Ishikawa (cell line): ENCODE data around the gene MFSD12.

Experiments
- CEBPB ChIP-seq: IDR thresholded peaks from 2 replicates; pipeline ENCODE4 v1.6.1; 2012
- CREB1 ChIP-seq: IDR thresholded peaks from 2 replicates; pipeline ENCODE4 v1.6.1; 2012; ENCODE audit warnings: low read depth
- EGR1 ChIP-seq: IDR thresholded peaks from 2 replicates; pipeline ENCODE4 v1.6.1; 2012
- EP300 ChIP-seq: IDR thresholded peaks from 2 replicates; pipeline ENCODE4 v1.6.1; 2012; ENCODE audit warnings: borderline replicate concordance
- FOXM1 ChIP-seq: IDR thresholded peaks from 2 replicates; pipeline ENCODE4 v1.6.1; 2012; ENCODE audit warnings: low read depth, borderline replicate concordance
- NFIC ChIP-seq: IDR thresholded peaks from 2 replicates; pipeline ENCODE4 v1.6.1; 2012
- RAD21 ChIP-seq: IDR thresholded peaks from 2 replicates; pipeline ENCODE4 v1.6.1; 2012; ENCODE audit warnings: low read depth
- TAF1 ChIP-seq: IDR thresholded peaks from 2 replicates; pipeline ENCODE4 v1.6.1; 2012; ENCODE audit warnings: low read depth, mild to moderate bottlenecking
- TCF12 ChIP-seq: IDR thresholded peaks from 2 replicates; pipeline ENCODE4 v1.6.1; 2012; ENCODE audit warnings: low read depth
- TEAD4 ChIP-seq: IDR thresholded peaks from 2 replicates; pipeline ENCODE4 v1.6.1; 2012
- YY1 ChIP-seq: IDR thresholded peaks from 2 replicates; pipeline ENCODE4 v1.6.1; 2012; ENCODE audit warnings: low read depth
- ZBTB7A ChIP-seq: IDR thresholded peaks from 2 replicates; pipeline ENCODE4 v1.6.1; 2012; ENCODE audit warnings: low read depth
- TF ChIP-seq, protein P1 (sequence below): IDR thresholded peaks from 2 replicates; pipeline ENCODE4 v1.6.1; 2012; ENCODE audit warnings: low read depth, mild to moderate bottlenecking
- TF ChIP-seq, protein P2 (sequence below): IDR thresholded peaks from 2 replicates; pipeline ENCODE4 v1.6.1; 2012
- TF ChIP-seq, protein P3 (sequence below): IDR thresholded peaks from 2 replicates; pipeline ENCODE4 v1.6.1; 2012

The MFSD12 gene

DNA sequence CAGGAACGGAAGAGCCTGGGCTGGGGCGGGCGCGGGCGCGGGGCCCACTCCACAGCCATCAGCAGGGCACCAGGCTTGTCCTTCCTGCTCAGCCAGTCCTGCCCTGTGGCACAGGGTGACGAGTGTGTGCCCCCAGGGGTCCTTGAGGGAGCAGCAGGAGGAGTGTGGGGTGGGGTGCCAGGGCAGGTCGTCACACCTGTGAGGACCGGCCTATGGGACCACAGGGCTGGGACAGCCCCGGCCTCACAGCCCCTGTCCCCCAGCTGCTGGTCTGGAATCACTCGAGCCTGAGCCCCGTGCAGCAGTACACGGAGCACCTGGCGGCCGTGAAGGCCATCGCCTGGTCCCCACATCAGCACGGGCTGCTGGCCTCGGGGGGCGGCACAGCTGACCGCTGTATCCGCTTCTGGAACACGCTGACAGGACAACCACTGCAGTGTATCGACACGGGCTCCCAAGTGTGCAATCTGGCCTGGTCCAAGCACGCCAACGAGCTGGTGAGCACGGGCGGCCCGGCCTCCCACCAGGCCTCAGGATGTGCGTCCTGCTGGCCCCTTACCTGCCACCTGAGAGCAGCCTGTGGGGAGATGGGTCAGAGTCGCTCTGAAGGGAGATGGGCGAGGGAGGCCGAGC lies 25.1 kb downstream of the MFSD12 start:
- TF ChIP-seq, protein P1, sequence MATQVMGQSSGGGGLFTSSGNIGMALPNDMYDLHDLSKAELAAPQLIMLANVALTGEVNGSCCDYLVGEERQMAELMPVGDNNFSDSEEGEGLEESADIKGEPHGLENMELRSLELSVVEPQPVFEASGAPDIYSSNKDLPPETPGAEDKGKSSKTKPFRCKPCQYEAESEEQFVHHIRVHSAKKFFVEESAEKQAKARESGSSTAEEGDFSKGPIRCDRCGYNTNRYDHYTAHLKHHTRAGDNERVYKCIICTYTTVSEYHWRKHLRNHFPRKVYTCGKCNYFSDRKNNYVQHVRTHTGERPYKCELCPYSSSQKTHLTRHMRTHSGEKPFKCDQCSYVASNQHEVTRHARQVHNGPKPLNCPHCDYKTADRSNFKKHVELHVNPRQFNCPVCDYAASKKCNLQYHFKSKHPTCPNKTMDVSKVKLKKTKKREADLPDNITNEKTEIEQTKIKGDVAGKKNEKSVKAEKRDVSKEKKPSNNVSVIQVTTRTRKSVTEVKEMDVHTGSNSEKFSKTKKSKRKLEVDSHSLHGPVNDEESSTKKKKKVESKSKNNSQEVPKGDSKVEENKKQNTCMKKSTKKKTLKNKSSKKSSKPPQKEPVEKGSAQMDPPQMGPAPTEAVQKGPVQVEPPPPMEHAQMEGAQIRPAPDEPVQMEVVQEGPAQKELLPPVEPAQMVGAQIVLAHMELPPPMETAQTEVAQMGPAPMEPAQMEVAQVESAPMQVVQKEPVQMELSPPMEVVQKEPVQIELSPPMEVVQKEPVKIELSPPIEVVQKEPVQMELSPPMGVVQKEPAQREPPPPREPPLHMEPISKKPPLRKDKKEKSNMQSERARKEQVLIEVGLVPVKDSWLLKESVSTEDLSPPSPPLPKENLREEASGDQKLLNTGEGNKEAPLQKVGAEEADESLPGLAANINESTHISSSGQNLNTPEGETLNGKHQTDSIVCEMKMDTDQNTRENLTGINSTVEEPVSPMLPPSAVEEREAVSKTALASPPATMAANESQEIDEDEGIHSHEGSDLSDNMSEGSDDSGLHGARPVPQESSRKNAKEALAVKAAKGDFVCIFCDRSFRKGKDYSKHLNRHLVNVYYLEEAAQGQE, result no peak
- TF ChIP-seq FOXM1 (no peak), ZBTB7A (no peak), CREB1 (no peak), YY1 (no peak), EP300 (no peak), RAD21 (no peak), TAF1 (no peak), EGR1 (no peak), TCF12 (no peak), NFIC (no peak), CEBPB (no peak), TEAD4 (no peak)
- TF ChIP-seq, protein P2, sequence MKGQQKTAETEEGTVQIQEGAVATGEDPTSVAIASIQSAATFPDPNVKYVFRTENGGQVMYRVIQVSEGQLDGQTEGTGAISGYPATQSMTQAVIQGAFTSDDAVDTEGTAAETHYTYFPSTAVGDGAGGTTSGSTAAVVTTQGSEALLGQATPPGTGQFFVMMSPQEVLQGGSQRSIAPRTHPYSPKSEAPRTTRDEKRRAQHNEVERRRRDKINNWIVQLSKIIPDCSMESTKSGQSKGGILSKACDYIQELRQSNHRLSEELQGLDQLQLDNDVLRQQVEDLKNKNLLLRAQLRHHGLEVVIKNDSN, result no peak
- TF ChIP-seq, protein P3, sequence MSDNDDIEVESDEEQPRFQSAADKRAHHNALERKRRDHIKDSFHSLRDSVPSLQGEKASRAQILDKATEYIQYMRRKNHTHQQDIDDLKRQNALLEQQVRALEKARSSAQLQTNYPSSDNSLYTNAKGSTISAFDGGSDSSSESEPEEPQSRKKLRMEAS, result no peak

DNA sequence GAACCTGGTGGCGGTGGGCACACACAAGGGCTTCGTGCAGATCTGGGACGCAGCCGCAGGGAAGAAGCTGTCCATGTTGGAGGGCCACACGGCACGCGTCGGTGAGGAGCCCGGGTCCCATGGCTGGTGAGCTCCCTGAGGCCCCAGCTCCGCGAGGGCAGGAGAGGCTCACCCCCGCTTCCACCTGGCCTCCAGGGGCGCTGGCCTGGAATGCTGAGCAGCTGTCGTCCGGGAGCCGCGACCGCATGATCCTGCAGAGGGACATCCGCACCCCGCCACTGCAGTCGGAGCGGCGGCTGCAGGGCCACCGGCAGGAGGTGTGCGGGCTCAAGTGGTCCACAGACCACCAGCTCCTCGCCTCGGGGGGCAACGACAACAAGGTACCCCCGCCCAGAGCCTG lies 25.7 kb downstream of the MFSD12 start:
- TF ChIP-seq ZBTB7A (no peak), TAF1 (no peak), CEBPB (no peak), NFIC (no peak), FOXM1 (no peak), TEAD4 (no peak)

DNA sequence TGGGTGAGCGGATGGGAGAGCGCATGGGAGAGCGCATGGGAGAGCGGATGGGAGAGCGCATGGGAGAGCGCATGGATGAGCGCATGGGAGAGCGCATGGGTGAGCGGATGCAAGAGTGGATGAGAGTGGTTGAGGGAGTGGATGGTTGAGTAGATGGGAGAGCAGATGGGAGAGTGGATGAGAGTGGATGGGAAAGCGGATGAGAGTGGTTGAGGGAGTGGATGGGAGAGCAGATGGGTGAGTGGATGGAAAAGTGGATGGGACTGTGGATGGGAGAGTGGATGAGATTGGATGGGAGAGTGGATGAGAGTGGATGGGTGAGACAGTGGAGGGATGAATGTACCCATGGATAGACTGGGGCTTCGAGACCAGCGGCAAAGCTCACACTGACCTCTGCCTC lies 27.0 kb downstream of the MFSD12 start:
- no peak for TF ChIP-seq YY1
- TF ChIP-seq TAF1, result no peak
- no peak for TF ChIP-seq NFIC
- no peak for TF ChIP-seq TCF12
- TF ChIP-seq CREB1, result no peak
- TF ChIP-seq, protein P2, result no peak
- no peak for TF ChIP-seq TEAD4
- no peak for TF ChIP-seq EP300
- TF ChIP-seq, protein P1, result no peak
- no peak for TF ChIP-seq ZBTB7A
- no peak for TF ChIP-seq RAD21
- TF ChIP-seq, protein P3, result no peak
- TF ChIP-seq CEBPB, result no peak
- TF ChIP-seq EGR1, result no peak
- no peak for TF ChIP-seq FOXM1

DNA sequence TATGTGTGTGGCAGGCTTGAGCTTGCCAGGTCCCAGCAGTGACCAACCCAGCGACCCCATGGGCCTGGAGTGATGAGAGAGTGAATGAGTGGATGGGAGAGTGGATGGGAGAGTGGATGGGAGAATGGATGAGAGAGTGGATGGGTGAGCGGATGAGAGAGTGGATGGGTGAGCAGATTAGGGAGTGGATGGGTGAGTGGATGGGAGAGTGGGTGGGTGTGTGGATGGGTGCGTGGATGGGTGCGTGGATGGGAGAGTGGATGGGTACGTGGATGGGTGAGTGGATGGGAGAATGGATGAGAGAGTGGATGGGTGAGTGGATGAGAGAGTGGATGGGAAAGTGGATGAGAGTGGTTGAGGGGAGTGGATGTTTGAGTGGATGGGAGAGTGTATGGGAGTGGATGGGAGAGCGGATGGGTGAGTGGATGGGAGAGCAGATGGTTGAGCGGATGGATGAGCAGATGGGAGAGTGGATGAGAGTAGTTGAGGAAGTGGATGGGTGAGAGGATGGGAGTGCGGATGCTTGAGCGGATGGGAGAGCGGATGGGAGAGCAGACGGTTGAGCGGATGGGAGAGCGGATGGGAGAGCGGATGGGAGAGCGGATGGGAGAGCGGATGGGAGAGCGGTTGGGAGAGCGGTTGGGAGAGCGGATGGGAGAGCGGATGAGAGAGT lies 28.7 kb downstream of the MFSD12 start:
- TF ChIP-seq, protein P2, result no peak
- TF ChIP-seq EP300 (no peak), EGR1 (no peak), RAD21 (no peak), NFIC (no peak)
- TF ChIP-seq, protein P1, result no peak
